HG02885 (cell line): Measurements from ENCODE around the gene ZNF737.
A peak's percentile ranks its signal among the peaks of the same experiment; 100 is the strongest.
"Not testable (repeated sequence)": the region's sequence is repeated elsewhere in the genome, so short reads cannot be mapped to it uniquely, and the experiment has no call there.

ENCODE experiments used
- ATAC-seq: cut with Tn5 transposase; IDR thresholded peaks from one replicate; pipeline ENCODE4 v1.9.1; 2021; ENCODE audit warnings: mild to moderate bottlenecking; ENCODE audit not compliant: unreplicated experiment, poor library complexity

The ZNF737 gene

GRCh38 chr19:20565321-20566018, at the start of gene ZNF737:
Gene ZNF737, minus strand, starts transcription at chr19:20565781. Its CDS starts 141 bp downstream, at chr19:20565640.
- ATAC-seq, result peak; percentile 95

- not testable (repeated sequence) for ATAC-seq
These were observed 49.4 kb upstream of the ZNF737 start for GRCh38 chr19:20614971-20615370.

- no peak for ATAC-seq
These were observed 47.2 kb upstream of the ZNF737 start for GRCh38 chr19:20612711-20613316.

GRCh38 chr19:20611866-20612265, 46.3 kb upstream of the ZNF737 start:
- ATAC-seq, result no peak

GRCh38 chr19:20607943-20608342, 42.4 kb upstream of the ZNF737 start:
- no peak for ATAC-seq

- no peak for ATAC-seq
These were observed 7.0 kb downstream of the ZNF737 start for GRCh38 chr19:20558571-20558970.

- ATAC-seq, result no peak
These were observed 7.6 kb downstream of the ZNF737 start for GRCh38 chr19:20558011-20558410.

- ATAC-seq, result not testable (repeated sequence)
These were observed 20.8 kb downstream of the ZNF737 start for GRCh38 chr19:20544667-20545333.

- not testable (repeated sequence) for ATAC-seq
These were observed 35.3 kb downstream of the ZNF737 start for GRCh38 chr19:20530303-20530702.

GRCh38 chr19:20513189-20513904, 52.2 kb downstream of the ZNF737 start:
- ATAC-seq, result no peak

GRCh38 chr19:20503476-20503875, 62.1 kb downstream of the ZNF737 start:
- no peak for ATAC-seq
